Panc1 (cell line): Measurements from ENCODE around the gene LRMDA. TPM values are rescaled to one million over a fixed set of nuclear protein-coding genes. Genes with fewer than 3 reads are reported as not detected.

ENCODE experiments used
- ATAC-seq: fragments of 200-7000 bp; cut with Tn5 transposase; 2 replicates; pipeline ENCODE4 v1.9.1; 2020; ENCODE audit warnings: mild to moderate bottlenecking, moderate library complexity
- BruUV-seq: library from RNA; stranded (reverse); fragments of 400-500 nt; replicated peaks from 2 replicates; lab custom pipeline; 2021; lab: Mats Ljungman, UMichigan
- CTCF ChIA-PET: fragments of 300-600 bp; sonication (Branson Sonifier 250); formaldehyde crosslinking; loops from one replicate; lab custom pipeline; 2022; ENCODE audit warnings: antibody characterized with exemption; lab: Charles Lee
- POLR2A ChIA-PET: fragments of 300-600 bp; sonication (Branson Sonifier 250); formaldehyde crosslinking; loops from one replicate; lab custom pipeline; 2022; ENCODE audit warnings: antibody characterized with exemption; lab: Charles Lee
- DNase-seq: peaks from one replicate; pipeline ENCODE4 v3.0.0-alpha.2; 2010; ENCODE audit warnings: low read depth, low spot score
- H3K27ac ChIP-seq: 2 replicates; pipeline ENCODE4 v1.5.1; 2011; ENCODE audit warnings: mild to moderate bottlenecking, low read length, inconsistent platforms
- H3K27me3 ChIP-seq: fragments of 200-500 bp; sonication (Bioruptor generic); 2 replicates; pipeline ENCODE4 v1.6.0; 2014; ENCODE audit warnings: low read length, inconsistent platforms; ENCODE audit not compliant: control insufficient read depth, insufficient read depth
- H3K36me3 ChIP-seq: fragments of 200-500 bp; sonication (Bioruptor generic); 2 replicates; pipeline ENCODE4 v1.5.1; 2014; ENCODE audit warnings: inconsistent platforms, mild to moderate bottlenecking, low read length, moderate library complexity; ENCODE audit not compliant: control insufficient read depth, insufficient read depth
- H3K4me1 ChIP-seq: 2 replicates; pipeline ENCODE4 v1.5.1; 2011; ENCODE audit warnings: inconsistent platforms, mild to moderate bottlenecking, low read length, moderate library complexity; ENCODE audit not compliant: control insufficient read depth, insufficient read depth
- H3K4me3 ChIP-seq, 2 experiments: 2 replicates each; pipeline ENCODE4 v1.5.1; 2011 to 2012; ENCODE audit warnings: low read depth in 2 of 2, low read length in 2 of 2, mild to moderate bottlenecking in 2 of 2, inconsistent platforms in 1 of 2, moderate library complexity in 1 of 2
- H3K9me3 ChIP-seq: fragments of 200-500 bp; sonication (Bioruptor generic); 2 replicates; pipeline ENCODE4 v1.5.1; 2014; ENCODE audit warnings: low read depth, mild to moderate bottlenecking, inconsistent platforms, low read length, moderate library complexity; ENCODE audit not compliant: control insufficient read depth, insufficient read depth
- CTCF ChIP-seq: fragments of 450-650 bp; IDR thresholded peaks from 2 replicates; pipeline ENCODE4 v1.5.1; 2017; ENCODE audit warnings: mild to moderate bottlenecking
- POLR2AphosphoS5 ChIP-seq: IDR thresholded peaks from 2 replicates; pipeline ENCODE4 v1.6.1; 2012; ENCODE audit warnings: mild to moderate bottlenecking, low read depth, low read length, moderate library complexity
- REST ChIP-seq, 2 experiments: IDR thresholded peaks; 2 replicates each; pipeline ENCODE4 v1.6.1; 2011 to 2012; ENCODE audit warnings: low read depth in 2 of 2, control low read depth in 1 of 2, low read length in 1 of 2, mild to moderate bottlenecking in 1 of 2, moderate library complexity in 1 of 2; ENCODE audit not compliant: insufficient read depth in 1 of 2
- SIN3A ChIP-seq: IDR thresholded peaks from 2 replicates; pipeline ENCODE4 v1.6.1; 2012; ENCODE audit warnings: low read depth, mild to moderate bottlenecking, low read length, moderate library complexity, borderline replicate concordance; ENCODE audit not compliant: insufficient read depth
- TCF7L2 ChIP-seq: IDR thresholded peaks from 2 replicates; pipeline ENCODE4 v1.6.1; 2011; ENCODE audit warnings: mild to moderate bottlenecking, low read depth, low read length, inconsistent platforms
- in situ Hi-C: cut with HindIII; loops from 2 replicates; pipeline ENCODE4 v1.10.0; 2016; ENCODE audit warnings: low sequenced_read_pairs, low pct_unique_long_range_greater_than_20kb
- intact Hi-C: fragments of 100-400 bp; cut with micrococcal nuclease; formaldehyde crosslinking; loops from one replicate; pipeline ENCODE4 v1.10.0; 2022; ENCODE audit not compliant: unreplicated experiment
- total RNA-seq: library from RNA; stranded (reverse); gene quantifications from one replicate; pipeline ENCODE4 v1.2.1, GENCODE V29; 2021; ENCODE audit not compliant: unreplicated experiment

The LRMDA gene
- total RNA-seq, 1 experiment from 2014 or later = 1.2 TPM

- H3K27me3 ChIP-seq = no peaks in the 10 kb centered on the region; the same call in 1 of the 2 replicates
- no peaks in the 10 kb centered on the region for H3K9me3 ChIP-seq
- in situ Hi-C loops = no loop called here
- TF ChIP-seq REST (IDR thresholded peaks at IDR 0.05; ENCODE audit: insufficient read depth in 1 of 2, low read depth in 2 of 2, low read length in 1 of 2) = no peak
- TF ChIP-seq TCF7L2 = no peak
- no peak for TF ChIP-seq SIN3A
- no peak for TF ChIP-seq POLR2AphosphoS5
- H3K4me3 ChIP-seq = no peak overlapping the region
- DNase-seq (no peak), ATAC-seq (no peak)
- no peaks in the 10 kb centered on the region for H3K4me1 ChIP-seq
- POLR2A ChIA-PET = no interaction called here
- CTCF ChIA-PET = no interaction called here
- no peak overlapping the region for H3K27ac ChIP-seq
- intact Hi-C loops = no loop called here
- BruUV-seq = no TSS peak
- H3K36me3 ChIP-seq = no peaks in the 10 kb centered on the region
Observed at GRCh38 chr10:75773813-75774782, 342.7 kb downstream of the LRMDA start.

GRCh38 chr10:75774783-75775490 is 343.5 kb downstream of the LRMDA start:
- ChIA-PET POLR2A (no interaction called here), CTCF (interaction anchor here (0.6 kb wide), 1 partner anchor 356 kb away, joined by 3 read pairs; no protein-coding TSS in a partner anchor)
- in situ Hi-C loops = no loop called here
- no peaks in the 10 kb centered on the region for H3K9me3 ChIP-seq
- no peaks in the 10 kb centered on the region; the same call in 1 of the 2 replicates for H3K27me3 ChIP-seq
- TF ChIP-seq REST (IDR thresholded peaks at IDR 0.05; ENCODE audit: insufficient read depth in 1 of 2, low read depth in 2 of 2, low read length in 1 of 2) (no peak), POLR2AphosphoS5 (no peak), CTCF (no peak), SIN3A (no peak), TCF7L2 (no peak)
- no TSS peak for BruUV-seq
- no peak overlapping the region for H3K4me3 ChIP-seq
- no peak for DNase-seq
- no peaks in the 10 kb centered on the region for H3K4me1 ChIP-seq
- intact Hi-C loops = no loop called here
- no peak overlapping the region for H3K27ac ChIP-seq
- no peak for ATAC-seq
- H3K36me3 ChIP-seq = no peaks in the 10 kb centered on the region
